GM13977 (cell line): Measurements from ENCODE around the gene NTNG1.

ENCODE experiments used
- DNase-seq: peaks from one replicate; pipeline ENCODE4 v3.0.0; 2012; ENCODE audit warnings: low spot score
- in situ Hi-C: fragments of 300-500 bp; cut with MboI; formaldehyde crosslinking; loops from one replicate; pipeline ENCODE4 v1.12.0; 2022; ENCODE audit warnings: low sequenced_read_pairs, low pct_unique_long_range_greater_than_20kb, mixed read lengths, inconsistent platforms; ENCODE audit not compliant: unreplicated experiment
- TF ChIP-seq, protein P1 (sequence below): IDR thresholded peaks from 2 replicates; pipeline ENCODE4 v1.5.1; 2012; ENCODE audit warnings: mild to moderate bottlenecking, control low read depth; ENCODE audit not compliant: insufficient read depth; ENCODE audit errors: extremely low read depth, missing control alignments

The NTNG1 gene

DNA sequence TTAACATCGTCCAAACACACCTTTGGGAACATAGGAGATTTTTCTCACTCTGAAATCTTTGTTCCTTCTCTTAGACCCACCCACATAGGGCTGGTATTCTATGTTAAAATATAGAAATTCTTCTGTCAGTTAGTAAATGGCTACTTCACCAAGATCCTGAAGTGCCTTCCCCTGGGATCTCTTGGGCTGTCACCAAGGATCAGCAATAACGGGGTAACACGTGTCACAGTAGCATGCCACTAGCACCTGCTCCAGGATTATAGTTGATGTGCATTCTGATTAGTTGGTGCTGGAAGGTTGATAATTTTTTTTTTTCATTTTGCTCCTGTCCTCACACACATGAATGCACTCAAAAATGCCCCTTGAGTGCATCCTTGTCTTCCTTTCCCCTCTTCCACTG, 298.7 kb downstream of the NTNG1 start:
- in situ Hi-C loops = no loop called here
- DNase-seq = no peak
- TF ChIP-seq, protein P1, sequence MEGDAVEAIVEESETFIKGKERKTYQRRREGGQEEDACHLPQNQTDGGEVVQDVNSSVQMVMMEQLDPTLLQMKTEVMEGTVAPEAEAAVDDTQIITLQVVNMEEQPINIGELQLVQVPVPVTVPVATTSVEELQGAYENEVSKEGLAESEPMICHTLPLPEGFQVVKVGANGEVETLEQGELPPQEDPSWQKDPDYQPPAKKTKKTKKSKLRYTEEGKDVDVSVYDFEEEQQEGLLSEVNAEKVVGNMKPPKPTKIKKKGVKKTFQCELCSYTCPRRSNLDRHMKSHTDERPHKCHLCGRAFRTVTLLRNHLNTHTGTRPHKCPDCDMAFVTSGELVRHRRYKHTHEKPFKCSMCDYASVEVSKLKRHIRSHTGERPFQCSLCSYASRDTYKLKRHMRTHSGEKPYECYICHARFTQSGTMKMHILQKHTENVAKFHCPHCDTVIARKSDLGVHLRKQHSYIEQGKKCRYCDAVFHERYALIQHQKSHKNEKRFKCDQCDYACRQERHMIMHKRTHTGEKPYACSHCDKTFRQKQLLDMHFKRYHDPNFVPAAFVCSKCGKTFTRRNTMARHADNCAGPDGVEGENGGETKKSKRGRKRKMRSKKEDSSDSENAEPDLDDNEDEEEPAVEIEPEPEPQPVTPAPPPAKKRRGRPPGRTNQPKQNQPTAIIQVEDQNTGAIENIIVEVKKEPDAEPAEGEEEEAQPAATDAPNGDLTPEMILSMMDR = no peak

DNA sequence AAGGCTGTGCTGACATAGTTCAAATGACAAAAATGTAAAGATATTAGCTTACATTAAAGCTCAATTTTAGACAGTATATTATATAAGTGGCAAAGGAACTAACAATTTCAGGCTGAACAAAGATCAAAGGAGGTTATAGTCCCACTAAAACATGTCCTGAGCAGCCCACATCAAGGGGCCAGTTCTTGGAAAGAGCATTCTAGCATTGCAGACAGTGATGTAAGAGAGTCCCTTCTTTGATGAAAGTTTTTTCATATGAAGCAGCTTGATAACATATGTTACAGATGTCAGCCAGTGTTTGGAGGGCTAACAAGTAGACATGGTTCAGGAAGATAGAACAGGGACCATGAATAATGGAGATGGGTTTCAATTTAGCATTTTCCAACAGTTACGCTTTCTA, 301.7 kb downstream of the NTNG1 start:
- no peak for DNase-seq
- in situ Hi-C loops = no loop called here
- TF ChIP-seq, protein P1 = no peak

DNA sequence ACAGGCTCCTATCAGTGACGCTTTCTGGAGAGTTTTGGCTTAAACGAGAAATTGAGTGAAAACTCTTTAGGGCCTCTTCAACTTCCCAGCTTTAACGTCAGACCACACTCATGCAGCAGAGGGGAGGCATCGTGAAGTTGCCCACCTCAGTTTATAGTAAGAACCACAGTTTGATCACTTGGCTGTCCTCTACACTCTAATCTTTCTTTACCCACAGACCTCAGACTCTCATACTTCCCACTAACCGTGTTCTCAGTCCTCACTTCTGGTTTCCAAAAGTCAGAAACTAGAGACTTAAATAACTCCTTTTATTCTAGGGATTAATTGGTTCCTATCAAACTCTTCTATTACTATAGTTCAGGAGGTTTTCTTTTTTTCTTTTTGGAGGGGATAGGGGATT, 302.2 kb downstream of the NTNG1 start:
- no peak for DNase-seq
- TF ChIP-seq, protein P1 = no peak
- in situ Hi-C loops = no loop called here

GRCh38 chr1:107443860-107444259, 303.0 kb downstream of the NTNG1 start:
- TF ChIP-seq, protein P1 = no peak
- DNase-seq = no peak
- in situ Hi-C loops = no loop called here

DNA sequence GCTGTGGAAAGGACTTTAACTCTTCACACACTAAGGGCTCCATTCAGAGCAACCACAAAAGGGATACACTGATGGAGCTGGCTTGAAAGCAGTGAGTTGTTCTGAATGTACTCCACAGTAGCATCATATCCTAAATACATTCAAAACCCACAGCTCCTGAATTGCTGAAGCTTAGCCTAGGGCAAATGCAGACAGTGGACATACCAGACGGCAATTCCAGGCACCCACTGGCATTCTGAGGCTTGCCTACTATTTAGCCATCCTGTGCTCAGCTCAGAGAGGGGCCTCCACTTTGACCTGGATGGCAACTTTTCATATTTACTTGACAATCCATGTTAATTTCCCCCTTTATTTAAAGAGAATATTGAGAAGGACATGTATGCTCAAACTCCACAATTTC, 303.5 kb downstream of the NTNG1 start:
- in situ Hi-C loops = no loop called here
- DNase-seq = no peak
- TF ChIP-seq, protein P1 = no peak

DNA sequence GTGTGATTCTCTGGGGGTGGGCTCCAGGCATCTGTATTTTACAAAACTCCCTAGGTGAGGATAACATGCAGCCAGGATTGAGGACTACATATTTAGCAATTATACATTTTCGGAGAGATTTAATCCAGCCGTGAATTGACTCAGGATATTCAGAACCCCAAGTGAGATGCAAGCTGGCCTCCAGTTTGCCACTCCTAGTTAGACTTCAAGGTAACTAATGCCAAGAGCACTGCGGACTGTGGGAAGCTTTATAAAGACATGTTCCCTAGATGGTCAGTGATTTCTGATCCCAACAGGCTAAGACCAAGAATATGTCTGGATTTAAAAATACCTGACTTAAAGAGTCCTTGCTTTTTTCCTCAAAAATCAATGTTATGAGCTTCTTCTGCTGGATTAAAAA, 308.5 kb downstream of the NTNG1 start:
- DNase-seq = no peak
- in situ Hi-C loops = no loop called here
- TF ChIP-seq, protein P1 = no peak
